Right lobe of liver (tissue), 6 donors: ENCODE measurements around the gene DTL. TPM values are rescaled to one million over a fixed set of nuclear protein-coding genes. Genes with fewer than 3 reads are reported as not detected.

Experiments used
- ATAC-seq, 4 donors: fragments of 200-7000 bp; cut with Tn5 transposase; one replicate each; pipeline ENCODE4 v1.9.1; 2020; ENCODE audit warnings: mild to moderate bottlenecking in 4 of 4, moderate library complexity in 4 of 4
- DNase-seq, 3 donors: peaks; one replicate each; pipeline ENCODE4 v3.0.0-alpha.2; 2020
- H3K27ac ChIP-seq, 3 donors: fragments of 200-600 bp; one replicate each; pipeline ENCODE4 v1.8.0; 2022
- H3K27me3 ChIP-seq, 2 donors: fragments of 200-600 bp; one replicate each; pipeline ENCODE4 v1.8.0; 2022
- H3K36me3 ChIP-seq, 4 donors: fragments of 200-600 bp; sonication (generic) in 1 of 4; one replicate each; pipeline versions ENCODE4 v1.5.1 to v1.8.0; 2017 to 2022; ENCODE audit warnings: control low read depth in 1 of 4
- H3K4me1 ChIP-seq, 4 donors: fragments of 200-600 bp; sonication (generic) in 1 of 4; one replicate each; pipeline versions ENCODE4 v1.5.1 to v1.8.0; 2017 to 2022; ENCODE audit warnings: control low read depth in 1 of 4
- H3K4me3 ChIP-seq, 3 donors: fragments of 200-600 bp; one replicate each; pipeline ENCODE4 v1.8.0; 2022
- H3K9me3 ChIP-seq, 4 donors: fragments of 200-600 bp; sonication (generic) in 1 of 4; one replicate each; pipeline versions ENCODE4 v1.5.1 to v1.8.0; 2017 to 2022; ENCODE audit warnings: control low read depth in 1 of 4
- POLR2A ChIP-seq: fragments of 450-650 bp; IDR thresholded peaks from one replicate; pipeline ENCODE4 v1.6.1; 2017; ENCODE audit warnings: antibody characterized with exemption, mild to moderate bottlenecking
- WGBS: methylation state at CpG from one replicate; pipeline ENCODE4 v1.1.6; 2018; ENCODE audit warnings: low coverage, low lambda C conversion rate; ENCODE audit not compliant: insufficient coverage; ENCODE audit errors: missing lambda C conversion rate; 5-methylcytosine and 5-hydroxymethylcytosine counted together
- intact Hi-C, 2 donors: fragments of 100-400 bp; cut with DNase I; formaldehyde crosslinking; loops; one replicate each; pipeline versions ENCODE4 v1.11.2 to v1.14.1; 2022
- total RNA-seq, 6 experiments: library from RNA; depleted of rRNA in 2 of 6; stranded (reverse); fragments of >200 nt in 2 of 6; fragmentation: NEBNext Ultra II Directional in 3 of 6; extraction: Animal tissue kit (Norgen Biotek cat#: 25700) in 3 of 6; gene quantifications; one replicate each; pipeline versions ENCODE4 v1.1.0 to v1.2.4, GENCODE V29; 2016 to 2023
- TF ChIP-seq, protein P1 (sequence below), 4 donors: fragments of 200-600 bp in 3 of 4; fragments of 450-650 bp in 1 of 4; IDR thresholded peaks; one replicate each; pipeline versions ENCODE4 v1.5.1 to v1.8.0; 2016 to 2022; ENCODE audit warnings: antibody characterized with exemption in 4 of 4, mild to moderate bottlenecking in 2 of 4
- donor health status: DM: no; HTN: yes; CAD: no.
- donor health status: DM: no; HTN: no; CAD: no.
- donor health status: DM: no; HTN: no; CAD: no.
- donor health status: DM: no; HTN: yes; CAD: no.
- donor health status: DM: no; HTN: yes; CAD: no.

The DTL gene
- total RNA-seq, 6 experiments from 2014 or later, result 0.07 to 12.2 (median 0.94) TPM

GRCh38 chr1:212030936-212031528 is 4.5 kb upstream of the DTL start:
- DNase-seq (no peak), ATAC-seq (peak in 1 of 4 donors; percentile 18)
- TF ChIP-seq, protein P1, sequence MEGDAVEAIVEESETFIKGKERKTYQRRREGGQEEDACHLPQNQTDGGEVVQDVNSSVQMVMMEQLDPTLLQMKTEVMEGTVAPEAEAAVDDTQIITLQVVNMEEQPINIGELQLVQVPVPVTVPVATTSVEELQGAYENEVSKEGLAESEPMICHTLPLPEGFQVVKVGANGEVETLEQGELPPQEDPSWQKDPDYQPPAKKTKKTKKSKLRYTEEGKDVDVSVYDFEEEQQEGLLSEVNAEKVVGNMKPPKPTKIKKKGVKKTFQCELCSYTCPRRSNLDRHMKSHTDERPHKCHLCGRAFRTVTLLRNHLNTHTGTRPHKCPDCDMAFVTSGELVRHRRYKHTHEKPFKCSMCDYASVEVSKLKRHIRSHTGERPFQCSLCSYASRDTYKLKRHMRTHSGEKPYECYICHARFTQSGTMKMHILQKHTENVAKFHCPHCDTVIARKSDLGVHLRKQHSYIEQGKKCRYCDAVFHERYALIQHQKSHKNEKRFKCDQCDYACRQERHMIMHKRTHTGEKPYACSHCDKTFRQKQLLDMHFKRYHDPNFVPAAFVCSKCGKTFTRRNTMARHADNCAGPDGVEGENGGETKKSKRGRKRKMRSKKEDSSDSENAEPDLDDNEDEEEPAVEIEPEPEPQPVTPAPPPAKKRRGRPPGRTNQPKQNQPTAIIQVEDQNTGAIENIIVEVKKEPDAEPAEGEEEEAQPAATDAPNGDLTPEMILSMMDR (IDR thresholded peaks at IDR 0.05), result no peak
- no peak for TF ChIP-seq POLR2A
- Histone ChIP-seq H3K9me3 (no peaks in the 10 kb centered on the region), H3K27me3 (no peaks in the 10 kb centered on the region), H3K36me3 (no peaks in the 10 kb centered on the region), H3K27ac (no peak overlapping the region), H3K4me1 (peaks cover 0 to 31% (median 10%) of the 10 kb centered on the region in 4 donors), H3K4me3 (no peak overlapping the region)
- no CpG with 5 or more reads among the region's 1 CpG for whole genome bisulfite sequencing
- intact Hi-C loops, result loop anchor here in 1 of 2 donors (10.0 kb wide), 1 partner anchor 346 kb away; no protein-coding TSS in a partner anchor

DNA sequence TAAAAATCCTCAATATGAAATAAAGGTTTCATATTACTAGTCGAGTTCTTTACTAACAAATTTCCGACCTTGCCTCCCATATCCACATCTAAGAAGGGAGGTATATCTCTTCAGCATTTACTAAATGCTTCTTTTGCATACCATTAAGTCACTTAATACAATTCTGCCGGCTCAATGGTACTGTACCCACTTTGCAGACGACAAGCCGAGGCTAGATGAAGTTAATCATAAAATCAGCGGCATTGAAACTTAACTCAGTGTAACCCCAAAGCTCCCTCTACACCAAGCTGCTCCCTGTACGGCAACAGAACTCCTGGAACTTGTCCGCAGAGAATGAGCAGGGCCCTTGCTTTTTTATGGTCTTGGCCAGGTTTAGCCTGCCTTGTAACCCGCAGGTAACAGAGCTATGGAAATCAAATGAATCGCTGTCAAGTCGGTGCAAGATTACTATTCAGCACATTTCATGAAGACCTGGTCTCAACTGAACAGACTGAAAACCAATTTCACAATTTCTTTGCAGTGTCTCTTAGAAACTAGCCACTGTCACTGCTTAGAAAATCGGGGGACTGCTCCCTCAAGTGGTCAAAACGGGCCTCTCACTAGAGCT is 929 bp upstream of the DTL start:
- DNase-seq (no peak), ATAC-seq (peak in 2 of 4 donors; percentile 10 to 13)
- WGBS, result under 1% methylated on average over 11 of the region's 13 CpGs
- TF ChIP-seq, protein P1 (IDR thresholded peaks at IDR 0.05), result no peak
- TF ChIP-seq POLR2A, result no peak
- H3K4me3 ChIP-seq, result peak overlapping the region; percentile 54 to 60 (median 60)
- H3K9me3 ChIP-seq, result no peaks in the 10 kb centered on the region
- intact Hi-C loops, result loop anchor here in 1 of 2 donors (10.0 kb wide), 1 partner anchor 350 kb away; no protein-coding TSS in a partner anchor
- no peaks in the 10 kb centered on the region for H3K36me3 ChIP-seq
- peaks cover 0 to 23% (median 3%) of the 10 kb centered on the region in 4 donors for H3K4me1 ChIP-seq
- H3K27ac ChIP-seq, result peak overlapping the region; percentile 77 to 78 (median 78)
- H3K27me3 ChIP-seq, result no peaks in the 10 kb centered on the region

- ATAC-seq, result no peak
- intact Hi-C loops, result loop anchor here in 1 of 2 donors (10.0 kb wide), 1 partner anchor 351 kb away; no protein-coding TSS in a partner anchor
Measured at GRCh38 chr1:212035835-212036605, 472 bp downstream of the DTL start.

GRCh38 chr1:212037900-212038299 is 2.4 kb downstream of the DTL start:
- intact Hi-C loops, result loop anchor here in 1 of 2 donors (10.0 kb wide), 1 partner anchor 353 kb away; no protein-coding TSS in a partner anchor
- Histone ChIP-seq H3K27me3 (no peaks in the 10 kb centered on the region), H3K36me3 (no peaks in the 10 kb centered on the region), H3K4me1 (peaks cover 0 to 19% (median 0%) of the 10 kb centered on the region in 4 donors), H3K9me3 (no peaks in the 10 kb centered on the region), H3K4me3 (no peak overlapping the region), H3K27ac (no peak overlapping the region)
- WGBS, result 68% methylated on average over 3 of the region's 3 CpGs
- no peak for DNase-seq
- no peak for TF ChIP-seq POLR2A
- TF ChIP-seq, protein P1 (IDR thresholded peaks at IDR 0.05), result no peak
- no peak for ATAC-seq

More at GRCh38 chr1:212035835-212036605, 472 bp downstream of the DTL start:
- no peak overlapping the region for H3K27ac ChIP-seq
- no peak for DNase-seq
- H3K4me3 ChIP-seq, result peak overlapping the region; percentile 54 to 60 (median 60)
- H3K9me3 ChIP-seq, result no peaks in the 10 kb centered on the region
- no peaks in the 10 kb centered on the region for H3K36me3 ChIP-seq
- H3K27me3 ChIP-seq, result no peaks in the 10 kb centered on the region
- WGBS, result under 1% methylated on average over 32 of the region's 32 CpGs
- H3K4me1 ChIP-seq, result peaks cover 0 to 23% (median 2%) of the 10 kb centered on the region in 4 donors
- TF ChIP-seq POLR2A, result no peak
- TF ChIP-seq, protein P1 (IDR thresholded peaks at IDR 0.05), result no peak
